HepG2 (cell line): ENCODE data around the gene RASGRP1. TPM values are rescaled to one million over a fixed set of nuclear protein-coding genes. Genes with fewer than 3 reads are reported as not detected.

Source experiments
- polyA plus RNA-seq, 8 experiments: library from polyadenylated mRNA; depleted of rRNA in 3 of 8; stranded (reverse) in 7 of 8; unstranded in 1 of 8; fragments of >200 nt; fragmentation: Illumina TruSeq in 4 of 8; extraction: Trizol in 4 of 8; gene quantifications; 2 replicates each; pipeline versions ENCODE4 v1.2.1 to v1.2.3, GENCODE V29; 2011 to 2016; ENCODE audit warnings: low read depth in 4 of 8, missing spikeins in 1 of 8, mixed read lengths in 1 of 8; ENCODE audit not compliant: insufficient read depth in 1 of 8
- total RNA-seq, 5 experiments: library from RNA; depleted of rRNA; stranded (reverse); fragments of >200 nt; fragmentation: Illumina TruSeq; extraction: Trizol; gene quantifications; 2 replicates each; pipeline ENCODE4 v1.2.3, GENCODE V29; 2016; ENCODE audit warnings: low read depth in 1 of 5
- TF ChIP-seq, protein P1 (sequence below): IDR thresholded peaks from 2 replicates; pipeline ENCODE4 v1.6.1; 2012; ENCODE audit warnings: low read depth, low read length, improper control_type of control experiment

RASGRP1 gene
- total and polyA plus RNA-seq, 2 of the 13 experiments (the other 11 are each of a cell fraction or from before 2014, with no cell fraction given): 0.07 TPM; not detected in 1

DNA sequence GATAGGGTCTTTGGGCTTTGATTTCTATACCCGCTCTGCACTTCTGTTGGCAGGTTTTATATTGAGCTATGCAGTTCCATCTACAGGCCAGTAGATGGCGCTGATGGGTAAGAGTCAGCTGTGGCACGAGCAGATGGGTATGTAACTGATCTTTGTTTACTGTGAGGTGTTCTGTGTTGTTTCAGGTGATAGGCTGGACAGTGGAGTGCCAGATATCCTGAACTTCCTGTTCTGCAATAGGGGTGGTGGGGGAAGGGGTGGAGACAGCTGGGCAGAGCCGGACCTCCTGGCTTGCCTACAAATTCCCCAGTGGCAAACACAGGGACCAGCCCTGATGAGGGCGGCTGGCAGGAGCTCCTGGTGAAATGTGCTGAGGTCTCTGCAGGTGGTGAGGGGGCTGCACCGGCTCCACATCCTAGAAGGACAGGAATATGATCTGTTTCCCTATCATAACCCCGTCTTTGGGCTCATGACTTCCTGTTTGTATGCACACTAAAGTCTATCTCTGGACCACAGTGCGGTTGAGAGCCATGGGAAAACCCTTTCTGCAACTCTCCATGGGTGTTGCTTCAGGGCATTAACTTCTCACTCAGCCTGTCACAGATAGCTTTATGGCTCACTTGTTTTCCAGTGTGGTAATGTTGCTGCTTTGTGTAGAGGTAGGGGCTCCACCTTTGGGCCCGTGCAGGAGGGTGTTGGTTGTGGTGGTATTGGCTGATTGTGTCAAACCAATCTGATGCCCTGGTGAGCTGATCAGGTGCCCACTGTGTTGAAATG is 124.1 kb downstream of the RASGRP1 start (continued):
- TF ChIP-seq, protein P1, sequence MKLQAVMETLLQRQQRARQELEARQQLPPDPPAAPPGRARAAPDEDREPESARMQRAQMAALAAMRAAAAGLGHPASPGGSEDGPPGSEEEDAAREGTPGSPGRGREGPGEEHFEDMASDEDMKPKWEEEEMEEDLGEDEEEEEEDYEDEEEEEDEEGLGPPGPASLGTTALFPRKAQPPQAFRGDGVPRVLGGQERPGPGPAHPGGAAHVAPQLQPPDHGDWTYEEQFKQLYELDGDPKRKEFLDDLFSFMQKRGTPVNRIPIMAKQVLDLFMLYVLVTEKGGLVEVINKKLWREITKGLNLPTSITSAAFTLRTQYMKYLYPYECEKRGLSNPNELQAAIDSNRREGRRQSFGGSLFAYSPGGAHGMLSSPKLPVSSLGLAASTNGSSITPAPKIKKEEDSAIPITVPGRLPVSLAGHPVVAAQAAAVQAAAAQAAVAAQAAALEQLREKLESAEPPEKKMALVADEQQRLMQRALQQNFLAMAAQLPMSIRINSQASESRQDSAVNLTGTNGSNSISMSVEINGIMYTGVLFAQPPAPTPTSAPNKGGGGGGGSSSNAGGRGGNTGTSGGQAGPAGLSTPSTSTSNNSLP: peak; percentile 51; the same call in 1 of the 2 replicates

Other genes starting within 250 kb of the RASGRP1 start
- 4.7 and 8.1 TPM in 2 replicates for gene FAM98B, start 110.7 kb downstream of the RASGRP1 start, total RNA-seq (2016; rRNA removed; fragmentation: Illumina TruSeq; extraction: Trizol)
- 3.7 and 4.0 TPM in 2 replicates for gene FAM98B, start 110.7 kb downstream of the RASGRP1 start, polyA plus RNA-seq (2011; rRNA removed)